Measurements from ENCODE around the gene MBP. TPM values are rescaled to one million over a fixed set of nuclear protein-coding genes. Genes with fewer than 3 reads are reported as not detected.
A peak's percentile ranks its signal among the peaks of the same experiment; 100 is the strongest.

The MBP gene
- total RNA-seq (100 to 1,000 TPM in 1 of 2 experiments, 10 to 100 TPM in 1; 99.9 to 108 TPM), polyA plus RNA-seq (100 to 1,000 TPM in 2 of 3 donors, 10 to 100 TPM in 1; 89.2 to 148 (median 105) TPM), total RNA-seq (82.3 to 251 (median 112) reads per million in 6 experiments)

DNA sequence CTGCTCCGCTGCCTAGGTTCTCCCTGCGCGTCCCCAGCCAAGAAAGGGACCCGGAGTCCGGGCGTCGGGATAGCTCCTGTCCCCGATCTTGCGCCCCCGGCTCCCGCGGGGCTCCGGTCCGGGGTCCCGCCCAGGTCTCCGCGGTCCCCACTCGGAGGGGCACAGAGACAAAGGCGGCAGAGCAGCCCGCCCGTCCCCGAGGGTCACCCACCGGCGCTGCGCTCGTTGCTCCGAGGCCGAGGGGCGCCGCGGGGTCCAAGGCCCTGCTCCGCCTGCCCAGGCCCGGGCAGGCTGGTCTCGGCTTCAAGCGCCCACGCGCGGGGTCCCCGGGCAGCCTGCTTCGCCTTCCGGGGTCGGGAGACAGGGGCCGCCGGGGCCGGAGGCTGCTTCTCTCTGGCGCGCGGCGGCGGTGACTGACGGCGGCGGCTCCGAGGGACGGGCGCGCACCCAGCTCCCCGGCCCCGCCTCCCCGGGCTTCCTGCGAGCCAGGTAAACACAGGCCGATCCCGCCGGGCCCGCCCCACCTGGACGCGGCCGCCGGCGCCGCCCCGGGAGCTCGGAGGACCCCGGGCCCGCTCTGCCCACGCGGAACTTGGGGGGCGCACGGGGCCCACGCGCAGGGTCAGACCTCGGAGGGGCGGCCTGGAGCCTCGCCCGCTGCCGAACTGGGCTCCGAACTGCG is at the start of gene MBP:
Gene MBP (minus strand): TSS at position 415 of the 682 bp plus-strand sequence. CDS start 27,522 bp downstream, outside the sequence.
- Mint-ChIP-seq H3K36me3 (peaks cover 0 to 11% (median 0%) of the 10 kb centered on the region in 3 donors), H3K27ac (peak within 1 kb of the TSS; percentile 87 to 98 (median 95)), H3K9me3 (peaks cover 0 to 2% (median 0%) of the 10 kb centered on the region in 9 donors), H3K27me3 (no peaks in the 10 kb centered on the region), H3K4me3 (peak within 1 kb of the TSS; percentile 65 to 99 (median 92)), H3K4me1 (peaks cover 31 to 61% (median 58%) of the 10 kb centered on the region in 4 donors)
- POLR2A ChIA-PET: interaction anchor here (0.6 to 5.2 kb wide), 20 partner anchors 8 to 79 kb away, joined by 3 to 43 read pairs (median 8); no protein-coding TSS in a partner anchor
- DNase-seq (peak; percentile 38 to 78 (median 66)), ATAC-seq (peak; percentile 59 to 72)

GRCh38 chr18:77181950-77182707 is 49.5 kb upstream of the MBP start:
- H3K9me3 Mint-ChIP-seq: peaks cover 0 to 13% (median 0%) of the 10 kb centered on the region in 9 donors
- H3K4me3 Mint-ChIP-seq: no peak overlapping the region
- ATAC-seq (no peak), DNase-seq (no peak)
- peaks cover 0 to 4% (median 0%) of the 10 kb centered on the region in 3 donors for H3K36me3 Mint-ChIP-seq
- POLR2A ChIA-PET: interaction anchor here (0.6 kb wide), 1 partner anchor 66 kb away, joined by 3 read pairs; no protein-coding TSS in a partner anchor
- no peaks in the 10 kb centered on the region for H3K27me3 Mint-ChIP-seq
- H3K4me1 Mint-ChIP-seq: peaks cover 0 to 4% (median 0%) of the 10 kb centered on the region in 4 donors
- H3K27ac Mint-ChIP-seq: no peak overlapping the region

DNA sequence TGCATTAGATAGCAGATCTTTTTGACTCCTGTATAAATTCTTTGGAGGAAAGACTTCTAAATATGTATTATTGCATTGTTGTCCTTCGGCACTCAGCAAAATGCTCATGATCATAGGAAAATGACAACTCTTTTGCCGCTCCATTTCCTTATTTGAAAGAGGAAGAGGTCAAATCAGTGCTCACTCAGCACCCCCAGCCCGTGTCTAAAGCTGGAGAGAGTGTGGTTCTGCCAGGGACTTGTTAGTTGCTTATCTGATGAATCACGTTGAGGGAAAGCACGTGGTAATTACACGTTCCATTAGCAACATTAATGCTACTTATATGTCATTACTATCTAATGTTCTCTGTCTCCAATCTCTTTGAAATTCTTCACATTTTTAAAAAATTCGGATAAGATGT is 46.0 kb upstream of the MBP start:
- H3K9me3 Mint-ChIP-seq: no peaks in the 10 kb centered on the region
- no peaks in the 10 kb centered on the region for H3K36me3 Mint-ChIP-seq
- ATAC-seq (no peak), DNase-seq (no peak)
- H3K4me1 Mint-ChIP-seq: peaks cover 0 to 4% (median 0%) of the 10 kb centered on the region in 4 donors
- H3K4me3 Mint-ChIP-seq: no peak overlapping the region
- H3K27me3 Mint-ChIP-seq: no peaks in the 10 kb centered on the region
- H3K27ac Mint-ChIP-seq: peak overlapping the region in 2 of 10 donors; percentile 12 to 31
- POLR2A ChIA-PET: no interaction called here

- POLR2A ChIA-PET: no interaction called here
- Mint-ChIP-seq H3K9me3 (no peaks in the 10 kb centered on the region), H3K36me3 (no peaks in the 10 kb centered on the region), H3K27me3 (no peaks in the 10 kb centered on the region), H3K4me3 (no peak overlapping the region), H3K4me1 (peaks cover 0 to 4% (median 0%) of the 10 kb centered on the region in 4 donors), H3K27ac (no peak overlapping the region)
- DNase-seq (no peak), ATAC-seq (no peak)
These were observed 44.4 kb upstream of the MBP start for GRCh38 chr18:77177009-77177408.

- H3K9me3 Mint-ChIP-seq: no peaks in the 10 kb centered on the region
- no peaks in the 10 kb centered on the region for H3K36me3 Mint-ChIP-seq
- H3K4me3 Mint-ChIP-seq: no peak overlapping the region
- POLR2A ChIA-PET: no interaction called here
- H3K27me3 Mint-ChIP-seq: peaks cover 0 to 4% (median 0%) of the 10 kb centered on the region in 5 donors
- H3K4me1 Mint-ChIP-seq: peaks cover 0 to 4% (median under 1%) of the 10 kb centered on the region in 4 donors
- H3K27ac Mint-ChIP-seq: peak overlapping the region in 1 of 10 donors; percentile 14
- DNase-seq: no peak
- ATAC-seq: no peak
These were observed 40.9 kb upstream of the MBP start for GRCh38 chr18:77173275-77174030.

- POLR2A ChIA-PET: no interaction called here
- peaks cover 0 to 4% (median under 1%) of the 10 kb centered on the region in 5 donors for H3K27me3 Mint-ChIP-seq
- H3K4me1 Mint-ChIP-seq: peaks cover 0 to 4% (median 0%) of the 10 kb centered on the region in 4 donors
- H3K27ac Mint-ChIP-seq: no peak overlapping the region
- H3K4me3 Mint-ChIP-seq: no peak overlapping the region
- no peak for DNase-seq
- no peak for ATAC-seq
- H3K36me3 Mint-ChIP-seq: no peaks in the 10 kb centered on the region
- H3K9me3 Mint-ChIP-seq: no peaks in the 10 kb centered on the region
These were observed 38.4 kb upstream of the MBP start for GRCh38 chr18:77170890-77171410.

DNA sequence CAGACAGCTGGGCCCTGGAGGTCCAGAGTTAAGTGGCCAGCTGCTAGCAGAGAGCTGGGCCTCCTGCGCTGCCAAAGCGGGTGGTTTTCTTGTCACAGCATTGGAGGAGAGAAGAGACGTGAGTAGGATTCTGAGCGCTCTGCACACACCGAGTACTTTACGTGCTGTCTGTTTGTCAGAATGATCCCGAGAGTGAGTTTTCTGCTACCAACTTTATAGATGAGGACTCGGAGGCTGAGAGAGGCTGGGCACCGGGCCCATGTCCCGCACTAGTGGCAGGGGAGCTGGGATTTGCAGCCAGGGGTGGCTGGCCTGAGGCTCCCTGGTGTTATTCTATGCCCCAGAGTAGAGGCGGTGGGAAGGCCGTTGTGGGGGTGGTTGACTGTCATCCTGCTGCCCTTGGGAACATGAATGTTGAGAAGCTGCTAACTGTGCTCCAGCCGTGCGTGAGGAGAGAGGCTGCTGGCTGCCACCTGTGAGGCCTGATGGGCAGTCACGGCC is 36.3 kb upstream of the MBP start:
- H3K9me3 Mint-ChIP-seq: no peaks in the 10 kb centered on the region
- POLR2A ChIA-PET: no interaction called here
- H3K36me3 Mint-ChIP-seq: no peaks in the 10 kb centered on the region
- H3K27ac Mint-ChIP-seq: peak overlapping the region in 1 of 10 donors; percentile 89
- peaks cover 0 to 9% (median 8%) of the 10 kb centered on the region in 4 donors for H3K4me1 Mint-ChIP-seq
- DNase-seq (no peak), ATAC-seq (no peak)
- H3K27me3 Mint-ChIP-seq: peaks cover 0 to 11% (median 4%) of the 10 kb centered on the region in 5 donors
- no peak overlapping the region for H3K4me3 Mint-ChIP-seq

DNA sequence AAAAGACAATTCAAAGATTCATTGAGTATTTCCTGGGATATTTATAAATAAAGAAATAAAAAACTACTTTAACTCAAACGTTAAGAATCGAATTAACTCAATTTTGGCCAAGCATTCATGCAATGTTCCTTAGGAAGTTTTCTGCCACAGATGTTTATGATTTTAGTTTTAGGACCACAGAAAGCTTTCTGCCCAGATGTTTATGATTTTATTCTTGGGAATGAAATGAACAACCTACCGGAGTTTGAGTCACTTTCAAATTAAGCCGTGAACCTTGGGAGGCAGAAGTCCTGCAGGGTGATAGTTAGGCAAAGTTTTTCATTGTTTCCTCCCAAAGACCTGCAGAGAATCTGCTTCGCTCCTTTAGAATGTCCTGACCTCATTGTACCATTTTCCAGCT is 34.7 kb upstream of the MBP start:
- POLR2A ChIA-PET: no interaction called here
- H3K9me3 Mint-ChIP-seq: no peaks in the 10 kb centered on the region
- H3K27ac Mint-ChIP-seq: peak overlapping the region in 3 of 10 donors; percentile 7 to 66 (median 21)
- no peaks in the 10 kb centered on the region for H3K36me3 Mint-ChIP-seq
- DNase-seq (no peak), ATAC-seq (no peak)
- H3K4me3 Mint-ChIP-seq: no peak overlapping the region
- peaks cover 1 to 11% (median 5%) of the 10 kb centered on the region in 5 donors for H3K27me3 Mint-ChIP-seq
- H3K4me1 Mint-ChIP-seq: peaks cover 0 to 9% (median 8%) of the 10 kb centered on the region in 4 donors

DNA sequence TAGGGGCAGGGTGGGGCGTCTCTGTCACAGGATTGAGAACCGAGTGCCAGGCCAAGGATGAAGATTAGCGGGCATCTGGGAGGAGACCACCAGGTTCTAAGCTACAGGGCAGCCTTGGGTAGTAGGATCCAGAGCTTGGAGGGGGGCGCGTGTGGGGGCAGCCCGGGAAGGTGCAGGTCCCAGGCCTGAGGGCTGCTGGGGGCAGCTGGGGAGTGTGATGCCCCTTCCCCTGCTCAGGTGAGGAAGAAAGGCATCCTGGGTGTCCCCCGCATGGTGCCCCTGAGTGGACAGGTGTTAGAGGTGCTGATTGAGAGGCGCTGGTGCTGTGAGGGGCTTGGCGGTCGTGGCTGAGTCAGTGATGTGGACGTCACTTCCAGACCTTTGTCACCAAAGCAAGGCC is 33.9 kb upstream of the MBP start:
- Mint-ChIP-seq H3K27me3 (peaks cover 1 to 11% (median 5%) of the 10 kb centered on the region in 5 donors), H3K27ac (peak overlapping the region in 1 of 10 donors; percentile 59), H3K9me3 (no peaks in the 10 kb centered on the region), H3K4me1 (peaks cover 0 to 9% (median 8%) of the 10 kb centered on the region in 4 donors), H3K36me3 (no peaks in the 10 kb centered on the region), H3K4me3 (no peak overlapping the region)
- POLR2A ChIA-PET: no interaction called here
- ATAC-seq (no peak), DNase-seq (no peak)

DNA sequence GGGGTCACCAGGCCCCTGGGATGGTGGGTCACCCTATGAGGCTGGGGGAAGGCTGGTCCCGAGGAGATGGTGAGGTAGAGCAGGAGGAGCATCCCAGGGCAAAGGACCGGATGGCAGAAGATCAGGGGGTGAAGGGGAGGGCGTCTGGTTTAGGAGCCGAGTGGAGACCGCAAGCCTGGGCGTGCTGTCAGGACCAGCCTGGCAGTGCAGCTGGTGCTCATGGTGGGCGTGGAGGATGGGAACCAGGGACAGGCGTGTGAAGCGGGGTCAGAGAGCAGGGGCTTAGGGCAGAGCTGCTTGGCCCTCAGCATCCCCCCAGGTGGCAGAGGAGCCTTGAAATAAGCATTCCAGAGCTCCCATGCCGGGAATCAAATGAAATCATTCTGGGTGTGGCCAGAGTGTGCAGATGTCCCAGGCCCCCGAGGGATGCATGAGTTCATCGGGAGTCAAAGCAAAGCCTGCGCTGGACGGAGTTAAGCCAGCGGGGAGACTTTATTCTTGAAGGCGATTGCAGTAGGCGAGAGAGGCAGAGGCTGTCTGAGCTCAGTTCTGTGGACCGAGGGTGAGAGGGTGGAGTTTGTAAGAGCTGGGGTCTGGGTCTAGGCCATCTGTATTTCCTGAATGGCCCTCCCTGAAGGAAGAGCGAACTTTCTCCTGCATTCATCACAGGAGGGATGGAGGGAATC is 33.1 kb upstream of the MBP start:
- ATAC-seq (no peak), DNase-seq (no peak)
- peaks cover 1 to 11% (median 5%) of the 10 kb centered on the region in 5 donors for H3K27me3 Mint-ChIP-seq
- no peaks in the 10 kb centered on the region for H3K9me3 Mint-ChIP-seq
- H3K27ac Mint-ChIP-seq: peak overlapping the region in 5 of 10 donors; percentile 26 to 63 (median 47)
- POLR2A ChIA-PET: no interaction called here
- H3K4me1 Mint-ChIP-seq: peaks cover 3 to 9% (median 8%) of the 10 kb centered on the region in 4 donors
- H3K4me3 Mint-ChIP-seq: no peak overlapping the region
- H3K36me3 Mint-ChIP-seq: no peaks in the 10 kb centered on the region

DNA sequence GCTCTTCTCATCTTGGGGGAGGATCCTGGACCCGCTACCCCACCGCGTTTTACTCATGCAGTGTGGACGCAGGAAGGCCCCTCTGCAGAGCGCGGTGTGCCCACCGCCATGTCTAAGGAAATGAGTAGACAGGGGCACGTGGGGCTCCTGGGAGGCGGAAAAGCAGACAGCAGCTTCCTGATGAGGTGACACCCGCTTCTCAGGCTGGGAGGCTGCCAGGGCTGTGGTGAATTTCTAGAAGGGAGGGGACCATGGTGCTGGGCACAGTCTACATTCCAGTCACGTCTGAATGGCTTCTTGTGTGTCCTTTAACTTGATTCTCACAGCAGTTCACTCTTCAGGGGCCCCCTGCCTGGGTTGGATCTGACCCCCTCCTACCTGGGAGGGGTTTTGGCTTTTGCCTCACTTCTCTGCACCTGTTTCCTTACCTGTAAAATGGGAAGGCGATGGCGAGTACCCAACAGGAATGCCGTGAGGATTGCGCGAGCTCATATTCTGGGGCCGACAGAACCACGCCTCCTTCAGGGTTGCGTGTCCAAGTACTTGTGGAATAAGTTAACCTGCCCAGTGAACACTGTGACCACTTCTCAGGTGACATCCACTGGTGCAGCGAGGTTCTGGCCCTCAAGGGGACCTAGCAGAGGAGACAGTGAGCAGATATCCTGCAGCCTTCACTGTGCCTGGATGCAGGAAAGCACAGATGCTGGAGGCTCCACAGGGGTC is 32.3 kb upstream of the MBP start:
- ATAC-seq: peak in 1 of 2 donors; percentile 66
- Mint-ChIP-seq H3K27ac (peak overlapping the region in 3 of 10 donors; percentile 26 to 41 (median 33)), H3K9me3 (no peaks in the 10 kb centered on the region), H3K4me3 (peak overlapping the region in 1 of 10 donors; percentile 11), H3K4me1 (peaks cover 5 to 11% (median 9%) of the 10 kb centered on the region in 4 donors), H3K36me3 (no peaks in the 10 kb centered on the region), H3K27me3 (peaks cover 1 to 11% (median 5%) of the 10 kb centered on the region in 5 donors)
- POLR2A ChIA-PET: no interaction called here
- no peak for DNase-seq
